ENCODE measurements around the gene PLP1. TPM values are rescaled to one million over a fixed set of nuclear protein-coding genes. Genes with fewer than 3 reads are reported as not detected.
A peak's percentile ranks its signal among the peaks of the same experiment; 100 is the strongest.

PLP1 gene
- total and polyA plus RNA-seq, 2 experiments from 2014 or later = 0.22 to 0.29 TPM

- 2% methylated on average over 8 of the region's 8 CpGs for WGBS, 2 experiments (ENCODE audit: low coverage in 1 of 2, low lambda C conversion rate in 2 of 2, missing lambda C conversion rate in 2 of 2)
- H3K9me2 ChIP-seq (ENCODE audit: insufficient read depth) = no peaks in the 10 kb centered on the region
- H3K4me3 ChIP-seq = peak overlapping the region; percentile 40
- H3K27ac ChIP-seq = peak overlapping the region; percentile 97
- H3K4me2 ChIP-seq (ENCODE audit: unreplicated experiment) = peak overlapping the region; percentile 57
- peak overlapping the region; percentile 57 for H2AFZ ChIP-seq
- no peaks in the 10 kb centered on the region for H3K9me3 ChIP-seq (ENCODE audit: low read depth)
- in situ Hi-C loops (cut with MboI) = no loop called here
- no peaks in the 10 kb centered on the region for H3K27me3 ChIP-seq (replicated peaks; ENCODE audit: insufficient read depth)
- peaks cover 44% of the 10 kb centered on the region for H3K4me1 ChIP-seq (ENCODE audit: insufficient read depth)
- DNase-seq = peak; percentile 88
- no peaks in the 10 kb centered on the region for H3K79me2 ChIP-seq (ENCODE audit: insufficient read depth)
- no peaks in the 10 kb centered on the region for H4K20me1 ChIP-seq (ENCODE audit: insufficient read depth)
- H3K9ac ChIP-seq = peak overlapping the region; percentile 77
- peaks cover 18% of the 10 kb centered on the region for H3F3A ChIP-seq (ENCODE audit: insufficient read depth)
- no peaks in the 10 kb centered on the region for H3K36me3 ChIP-seq (ENCODE audit: low read depth)
- TF ChIP-seq EZH2 (IDR thresholded peaks at IDR 0.05; ENCODE audit: insufficient read depth, poor library complexity, severe bottlenecking) (no peak), EZH2phosphoT487 (IDR thresholded peaks at IDR 0.05; ENCODE audit: insufficient read depth, low read depth) (no peak)
These were observed 45.7 kb upstream of the PLP1 start for GRCh38 chrX:103730796-103731493.

GRCh38 chrX:103733017-103733416 lies 43.6 kb upstream of the PLP1 start:
- Histone ChIP-seq H3K27ac (peak overlapping the region; percentile 97), H3K4me3 (no peak overlapping the region), H3K79me2 (ENCODE audit: insufficient read depth) (no peaks in the 10 kb centered on the region), H2AFZ (no peak overlapping the region), H3K9me2 (ENCODE audit: insufficient read depth) (no peaks in the 10 kb centered on the region), H3K36me3 (ENCODE audit: low read depth) (no peaks in the 10 kb centered on the region), H3K9ac (no peak overlapping the region), H3K4me1 (ENCODE audit: insufficient read depth) (peaks cover 44% of the 10 kb centered on the region), H3F3A (ENCODE audit: insufficient read depth) (peaks cover 18% of the 10 kb centered on the region), H4K20me1 (ENCODE audit: insufficient read depth) (no peaks in the 10 kb centered on the region), H3K9me3 (ENCODE audit: low read depth) (no peaks in the 10 kb centered on the region), H3K27me3 (replicated peaks; ENCODE audit: insufficient read depth) (no peaks in the 10 kb centered on the region), H3K4me2 (ENCODE audit: unreplicated experiment) (no peak overlapping the region)
- DNase-seq = peak; percentile 43
- WGBS, 2 experiments (ENCODE audit: low coverage in 1 of 2, low lambda C conversion rate in 2 of 2, missing lambda C conversion rate in 2 of 2) = 100% methylated on average over 1 of the region's 1 CpG
- TF ChIP-seq EZH2phosphoT487 (IDR thresholded peaks at IDR 0.05; ENCODE audit: insufficient read depth, low read depth) (no peak), EZH2 (IDR thresholded peaks at IDR 0.05; ENCODE audit: insufficient read depth, poor library complexity, severe bottlenecking) (no peak)
- in situ Hi-C loops (cut with MboI) = no loop called here

- no peaks in the 10 kb centered on the region for H3K27me3 ChIP-seq (replicated peaks; ENCODE audit: insufficient read depth)
- H4K20me1 ChIP-seq (ENCODE audit: insufficient read depth) = no peaks in the 10 kb centered on the region
- H3K4me1 ChIP-seq (ENCODE audit: insufficient read depth) = peaks cover 44% of the 10 kb centered on the region
- no peaks in the 10 kb centered on the region for H3K79me2 ChIP-seq (ENCODE audit: insufficient read depth)
- no peak overlapping the region for H3K4me3 ChIP-seq
- 38 to 40% methylated on average over 4 of the region's 4 CpGs for WGBS, 2 experiments (ENCODE audit: low coverage in 1 of 2, low lambda C conversion rate in 2 of 2, missing lambda C conversion rate in 2 of 2)
- H3K4me2 ChIP-seq (ENCODE audit: unreplicated experiment) = no peak overlapping the region
- peak overlapping the region; percentile 14; the same call in 1 of the 2 replicates for H2AFZ ChIP-seq
- H3K27ac ChIP-seq = peak overlapping the region; percentile 39
- in situ Hi-C loops (cut with MboI) = no loop called here
- peak overlapping the region; percentile 42 for H3K9ac ChIP-seq
- no peaks in the 10 kb centered on the region for H3K9me3 ChIP-seq (ENCODE audit: low read depth)
- peak; percentile 41 for DNase-seq
- TF ChIP-seq EZH2 (IDR thresholded peaks at IDR 0.05; ENCODE audit: insufficient read depth, poor library complexity, severe bottlenecking) (no peak), EZH2phosphoT487 (IDR thresholded peaks at IDR 0.05; ENCODE audit: insufficient read depth, low read depth) (no peak)
- peaks cover 18% of the 10 kb centered on the region for H3F3A ChIP-seq (ENCODE audit: insufficient read depth)
- H3K36me3 ChIP-seq (ENCODE audit: low read depth) = no peaks in the 10 kb centered on the region
- no peaks in the 10 kb centered on the region for H3K9me2 ChIP-seq (ENCODE audit: insufficient read depth)
These were observed 42.4 kb upstream of the PLP1 start for GRCh38 chrX:103734125-103734760.

- Histone ChIP-seq H3K4me3 (no peak overlapping the region), H3K27ac (no peak overlapping the region), H3K4me2 (ENCODE audit: unreplicated experiment) (no peak overlapping the region), H3F3A (ENCODE audit: insufficient read depth) (peaks cover 5% of the 10 kb centered on the region), H3K36me3 (ENCODE audit: low read depth) (no peaks in the 10 kb centered on the region), H3K27me3 (replicated peaks; ENCODE audit: insufficient read depth) (no peaks in the 10 kb centered on the region), H2AFZ (no peak overlapping the region), H3K79me2 (ENCODE audit: insufficient read depth) (no peaks in the 10 kb centered on the region), H3K4me1 (ENCODE audit: insufficient read depth) (peaks cover 15% of the 10 kb centered on the region), H4K20me1 (ENCODE audit: insufficient read depth) (no peaks in the 10 kb centered on the region), H3K9ac (no peak overlapping the region), H3K9me2 (ENCODE audit: insufficient read depth) (no peaks in the 10 kb centered on the region), H3K9me3 (ENCODE audit: low read depth) (no peaks in the 10 kb centered on the region)
- TF ChIP-seq EZH2 (IDR thresholded peaks at IDR 0.05; ENCODE audit: insufficient read depth, poor library complexity, severe bottlenecking) (no peak), EZH2phosphoT487 (IDR thresholded peaks at IDR 0.05; ENCODE audit: insufficient read depth, low read depth) (no peak)
- DNase-seq = no peak
- in situ Hi-C loops (cut with MboI) = no loop called here
These were observed 38.9 kb upstream of the PLP1 start for GRCh38 chrX:103737696-103738095.

Measured in GM23248 (cell line).